ENCODE measurements around the gene UAP1.

The UAP1 gene

GRCh38 chr1:162561616-162562469 lies at the start of gene UAP1:
TSS of gene UAP1 (plus strand) at chr1:162561722. CDS start at chr1:162566069, 4,347 bp downstream.
- DNase-seq, result no peak

GRCh38 chr1:162527314-162527713 lies 34.2 kb upstream of the UAP1 start:
- no peak for DNase-seq

- DNase-seq, result no peak
Measured at GRCh38 chr1:162530307-162530987, 31.1 kb upstream of the UAP1 start.

- no peak for DNase-seq
Measured at GRCh38 chr1:162530988-162531319, 30.6 kb upstream of the UAP1 start.

- DNase-seq, result no peak
Measured at GRCh38 chr1:162535501-162535900, 26.0 kb upstream of the UAP1 start.

GRCh38 chr1:162536511-162536910 lies 25.0 kb upstream of the UAP1 start:
- DNase-seq, result no peak

GRCh38 chr1:162537216-162537615 lies 24.3 kb upstream of the UAP1 start:
- no peak for DNase-seq

GRCh38 chr1:162538815-162539431 lies 22.6 kb upstream of the UAP1 start:
- no peak for DNase-seq

- no peak for DNase-seq
Measured at GRCh38 chr1:162541619-162542141, 19.8 kb upstream of the UAP1 start.

- DNase-seq, result no peak
Measured at GRCh38 chr1:162543228-162543627, 18.3 kb upstream of the UAP1 start.

- DNase-seq, result no peak
Measured at GRCh38 chr1:162548170-162548569, 13.4 kb upstream of the UAP1 start.

GRCh38 chr1:162549001-162549400 lies 12.5 kb upstream of the UAP1 start:
- DNase-seq, result no peak

GRCh38 chr1:162550925-162551324 lies 10.6 kb upstream of the UAP1 start:
- DNase-seq, result no peak

- no peak for DNase-seq
Measured at GRCh38 chr1:162551969-162552683, 9.4 kb upstream of the UAP1 start.

GRCh38 chr1:162552684-162553252 lies 8.8 kb upstream of the UAP1 start:
- no peak for DNase-seq

- no peak for DNase-seq
Measured at GRCh38 chr1:162554258-162554657, 7.3 kb upstream of the UAP1 start.

GRCh38 chr1:162557536-162557935 lies 4.0 kb upstream of the UAP1 start:
- DNase-seq, result no peak

GRCh38 chr1:162560303-162561036 lies 1.1 kb upstream of the UAP1 start:
- no peak for DNase-seq

GRCh38 chr1:162561037-162561615 lies 396 bp upstream of the UAP1 start:
- DNase-seq, result peak; percentile 88

- DNase-seq, result no peak
Measured at GRCh38 chr1:162562470-162562828, 927 bp downstream of the UAP1 start.

GRCh38 chr1:162564762-162565218 lies 3.3 kb downstream of the UAP1 start:
- no peak for DNase-seq

- no peak for DNase-seq
Measured at GRCh38 chr1:162565460-162565859, 3.9 kb downstream of the UAP1 start.
